HG02623 (cell line): ENCODE data around the gene C9orf153.

Source experiments
- ATAC-seq: cut with Tn5 transposase; IDR thresholded peaks from one replicate; pipeline ENCODE4 v1.9.1; 2021; ENCODE audit warnings: moderate library complexity; ENCODE audit not compliant: unreplicated experiment

C9orf153 gene

GRCh38 chr9:86272221-86272620 is 12.8 kb upstream of the C9orf153 start:
- ATAC-seq: no peak

GRCh38 chr9:86263876-86264275 is 4.4 kb upstream of the C9orf153 start:
- no peak for ATAC-seq

- no peak for ATAC-seq
Observed at GRCh38 chr9:86262492-86262891, 3.0 kb upstream of the C9orf153 start.

GRCh38 chr9:86257391-86257790 is 2.1 kb downstream of the C9orf153 start:
- no peak for ATAC-seq

GRCh38 chr9:86256653-86257052 is 2.8 kb downstream of the C9orf153 start:
- ATAC-seq: no peak

GRCh38 chr9:86253577-86253976 is 5.9 kb downstream of the C9orf153 start:
- ATAC-seq: no peak

- ATAC-seq: no peak
Observed at GRCh38 chr9:86252870-86253269, 6.6 kb downstream of the C9orf153 start.

GRCh38 chr9:86250123-86250522 is 9.3 kb downstream of the C9orf153 start:
- ATAC-seq: no peak

- ATAC-seq: no peak
Observed at GRCh38 chr9:86248746-86249145, 10.7 kb downstream of the C9orf153 start.

- peak; percentile 75 for ATAC-seq
Observed at GRCh38 chr9:86246752-86247161, 12.7 kb downstream of the C9orf153 start.

GRCh38 chr9:86242071-86242470 is 17.4 kb downstream of the C9orf153 start:
- no peak for ATAC-seq

- no peak for ATAC-seq
Observed at GRCh38 chr9:86241216-86241615, 18.2 kb downstream of the C9orf153 start.

- no peak for ATAC-seq
Observed at GRCh38 chr9:86238861-86239770, 20.3 kb downstream of the C9orf153 start.

- no peak for ATAC-seq
Observed at GRCh38 chr9:86230858-86231257, 28.6 kb downstream of the C9orf153 start.

- ATAC-seq: no peak
Observed at GRCh38 chr9:86222667-86223066, 36.8 kb downstream of the C9orf153 start.

GRCh38 chr9:86219606-86220005 is 39.9 kb downstream of the C9orf153 start:
- ATAC-seq: no peak

GRCh38 chr9:86217076-86217755 is 42.2 kb downstream of the C9orf153 start:
- no peak for ATAC-seq

GRCh38 chr9:86207193-86207592 is 52.3 kb downstream of the C9orf153 start:
- no peak for ATAC-seq

GRCh38 chr9:86202338-86202882 is 57.0 kb downstream of the C9orf153 start:
- ATAC-seq: peak; percentile 60

GRCh38 chr9:86201474-86202337 is 57.8 kb downstream of the C9orf153 start:
- no peak for ATAC-seq

- ATAC-seq: no peak
Observed at GRCh38 chr9:86200599-86201162, 58.8 kb downstream of the C9orf153 start.
